Measurements from ENCODE around the gene STK25. TPM values are rescaled to one million over a fixed set of nuclear protein-coding genes. Genes with fewer than 3 reads are reported as not detected.

The STK25 gene
- total RNA-seq (2014; rRNA removed; shearing (Covaris generic)), result 177 and 197 TPM in 2 replicates
- polyA plus RNA-seq (2015; cell fraction: cytosol; rRNA removed), result 134 and 176 TPM in 2 replicates
- 340 and 420 TPM in 2 replicates for polyA plus RNA-seq (2015; cell fraction: nucleus; rRNA removed)

- peak; percentile 98 for DNase-seq (ENCODE audit: low read depth)
Observed at GRCh38 chr2:241508240-241509154, at the start of gene STK25. Gene STK25, minus strand, starts transcription at chr2:241508584. Its CDS starts 549 bp downstream, at chr2:241508035.

- DNase-seq (ENCODE audit: low read depth), result no peak
Observed at GRCh38 chr2:241556746-241557145, 48.4 kb upstream of the STK25 start.

- peak; percentile 47 for DNase-seq (ENCODE audit: low read depth)
Observed at GRCh38 chr2:241555711-241556110, 47.3 kb upstream of the STK25 start.

GRCh38 chr2:241554610-241555322, 46.4 kb upstream of the STK25 start:
- DNase-seq (ENCODE audit: low read depth), result no peak

GRCh38 chr2:241553981-241554380, 45.6 kb upstream of the STK25 start:
- no peak for DNase-seq (ENCODE audit: low read depth)

GRCh38 chr2:241553512-241553830, 45.1 kb upstream of the STK25 start:
- DNase-seq (ENCODE audit: low read depth), result no peak

GRCh38 chr2:241551998-241552737, 43.8 kb upstream of the STK25 start:
- no peak for DNase-seq (ENCODE audit: low read depth)

- DNase-seq (ENCODE audit: low read depth), result no peak
Observed at GRCh38 chr2:241551599-241551997, 43.2 kb upstream of the STK25 start.

- no peak for DNase-seq (ENCODE audit: low read depth)
Observed at GRCh38 chr2:241550616-241551580, 42.5 kb upstream of the STK25 start.

- DNase-seq (ENCODE audit: low read depth), result no peak
Observed at GRCh38 chr2:241548451-241548835, 40.1 kb upstream of the STK25 start.

- no peak for DNase-seq (ENCODE audit: low read depth)
Observed at GRCh38 chr2:241547781-241548450, 39.5 kb upstream of the STK25 start.

- peak; percentile 89 for DNase-seq (ENCODE audit: low read depth)
Observed at GRCh38 chr2:241546771-241547498, 38.6 kb upstream of the STK25 start.

- no peak for DNase-seq (ENCODE audit: low read depth)
Observed at GRCh38 chr2:241545523-241546473, 37.4 kb upstream of the STK25 start.

- DNase-seq (ENCODE audit: low read depth), result peak; percentile 52
Observed at GRCh38 chr2:241545106-241545505, 36.7 kb upstream of the STK25 start.

GRCh38 chr2:241542278-241542605, 33.9 kb upstream of the STK25 start:
- no peak for DNase-seq (ENCODE audit: low read depth)

GRCh38 chr2:241541564-241542277, 33.3 kb upstream of the STK25 start:
- DNase-seq (ENCODE audit: low read depth), result no peak

- no peak for DNase-seq (ENCODE audit: low read depth)
Observed at GRCh38 chr2:241540771-241541561, 32.6 kb upstream of the STK25 start.
